OCI-M2 (cell line): ENCODE data around the gene MAB21L1.

ENCODE experiments used
- DNase-seq: peaks from one replicate; lab custom pipeline; 2025; ENCODE audit not compliant: unreplicated experiment; lab: John Stamatoyannopoulos, UW

Gene MAB21L1

DNA sequence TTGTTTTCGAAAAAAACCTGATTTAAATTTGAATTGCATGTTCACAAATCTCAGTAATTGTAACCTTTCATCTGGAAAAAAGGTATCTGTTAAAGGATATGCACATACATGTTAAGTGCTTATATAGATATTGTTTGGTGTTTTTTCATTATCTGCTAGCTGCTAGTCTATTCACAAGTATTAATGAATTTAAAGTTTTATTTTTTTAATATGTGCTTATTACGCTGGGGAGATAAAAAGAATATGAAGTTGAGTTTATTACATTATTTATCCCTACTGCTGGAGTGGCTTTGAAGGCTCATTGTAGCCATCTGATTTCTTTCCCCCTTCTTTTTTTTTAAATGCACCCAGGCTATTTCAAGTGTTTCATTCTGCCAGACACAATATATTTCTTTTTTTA is 3.9 kb upstream of the MAB21L1 start:
- no peak for DNase-seq

DNA sequence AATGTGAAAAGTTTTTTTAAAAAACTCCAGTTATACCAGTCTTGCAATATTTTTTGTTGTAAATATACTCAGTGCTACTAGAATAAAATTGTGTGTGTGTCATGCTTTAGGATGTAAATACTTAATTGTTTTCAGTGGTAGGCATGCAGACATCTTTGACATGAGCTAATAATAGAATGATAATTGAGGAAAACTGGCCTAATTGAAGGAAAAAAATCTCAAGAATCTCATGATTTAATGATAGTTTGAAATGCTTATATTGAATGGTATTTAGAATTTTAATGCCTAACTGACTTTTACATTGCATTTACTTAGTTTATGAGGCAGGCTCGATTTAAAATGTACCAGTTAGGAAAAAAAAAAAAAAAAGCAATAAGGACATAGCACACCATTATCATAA is 3.2 kb upstream of the MAB21L1 start:
- no peak for DNase-seq

GRCh38 chr13:35479038-35479492 is 2.6 kb upstream of the MAB21L1 start:
- DNase-seq: no peak

DNA sequence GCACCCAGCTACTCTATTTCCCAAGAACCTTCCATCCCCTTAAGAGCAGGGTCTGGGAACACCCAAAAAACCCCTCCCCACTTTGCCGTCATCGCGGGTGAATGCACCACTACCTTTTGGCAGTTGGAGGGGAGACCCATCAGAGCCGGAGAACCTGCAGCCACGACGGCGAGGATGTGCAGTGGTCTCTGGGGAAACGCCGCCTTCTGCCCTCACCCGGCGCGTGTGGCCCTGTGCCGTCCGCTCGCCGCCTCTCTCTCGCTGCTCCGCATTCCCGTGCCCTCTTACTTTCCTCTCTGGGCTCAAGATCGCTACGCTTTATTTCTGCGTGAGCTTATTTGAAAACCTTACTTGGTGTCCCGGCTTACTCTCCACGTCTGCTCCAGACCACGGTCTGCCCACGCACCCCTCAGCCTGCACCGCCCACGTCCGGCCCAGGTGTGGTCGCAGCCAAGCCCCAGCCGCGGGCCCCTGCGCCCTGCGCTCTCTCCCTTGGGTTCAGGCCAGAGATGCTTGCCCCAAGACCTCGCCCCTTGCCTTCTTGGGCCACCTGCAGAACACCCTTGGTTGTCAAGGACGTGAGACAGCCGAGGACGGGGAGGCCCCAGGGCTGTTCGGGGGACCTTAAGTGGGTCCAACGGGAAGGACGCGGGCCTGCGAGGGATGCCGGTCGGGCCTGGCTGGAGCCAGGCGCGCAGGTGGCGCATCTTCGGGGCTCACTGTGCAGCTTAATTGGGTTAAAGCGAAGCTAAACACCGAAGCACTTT is 2.0 kb upstream of the MAB21L1 start:
- DNase-seq: no peak

GRCh38 chr13:35477386-35477946 is 977 bp upstream of the MAB21L1 start:
- no peak for DNase-seq

DNA sequence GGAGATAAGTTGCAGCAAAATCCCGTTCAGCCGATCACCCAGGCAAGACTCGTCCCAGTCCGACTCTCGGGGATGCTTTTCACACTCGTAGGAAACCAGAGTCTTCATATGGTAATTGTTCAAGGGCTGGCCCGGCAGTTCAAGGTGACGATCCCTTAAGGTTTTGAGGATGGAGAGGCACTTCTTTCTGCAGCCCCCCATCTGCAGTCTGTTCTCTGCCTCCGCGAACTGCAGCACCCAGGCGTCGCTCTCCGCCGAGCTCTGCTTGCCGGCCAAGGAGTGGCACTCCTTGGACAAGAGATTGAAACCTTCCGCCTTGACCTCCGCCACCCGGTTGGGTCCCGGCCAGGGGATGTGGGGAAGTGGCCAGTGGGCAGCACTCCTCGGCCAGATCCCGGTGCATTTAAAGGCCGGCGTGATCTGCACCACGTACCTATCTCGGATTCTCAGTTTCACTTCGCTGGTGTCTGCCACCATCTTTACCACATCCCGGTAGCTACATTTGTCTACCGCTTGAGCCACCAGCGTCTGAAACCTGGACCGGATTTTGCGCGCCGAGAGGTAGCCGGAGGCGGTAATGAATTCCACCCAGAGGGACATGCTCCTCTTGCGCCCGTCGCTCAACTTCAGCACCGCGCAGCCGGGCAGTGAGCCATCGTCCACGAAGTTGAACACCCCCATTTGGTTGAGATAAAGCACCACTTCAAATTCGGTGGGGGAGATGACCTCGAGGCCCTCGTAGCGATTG is 1.1 kb downstream of the MAB21L1 start:
- DNase-seq: no peak

GRCh38 chr13:35474496-35475211 is 1.8 kb downstream of the MAB21L1 start:
- no peak for DNase-seq

- DNase-seq: no peak
These were observed 2.7 kb downstream of the MAB21L1 start for GRCh38 chr13:35473802-35474201.

GRCh38 chr13:35473206-35473775 is 3.2 kb downstream of the MAB21L1 start:
- DNase-seq: no peak

DNA sequence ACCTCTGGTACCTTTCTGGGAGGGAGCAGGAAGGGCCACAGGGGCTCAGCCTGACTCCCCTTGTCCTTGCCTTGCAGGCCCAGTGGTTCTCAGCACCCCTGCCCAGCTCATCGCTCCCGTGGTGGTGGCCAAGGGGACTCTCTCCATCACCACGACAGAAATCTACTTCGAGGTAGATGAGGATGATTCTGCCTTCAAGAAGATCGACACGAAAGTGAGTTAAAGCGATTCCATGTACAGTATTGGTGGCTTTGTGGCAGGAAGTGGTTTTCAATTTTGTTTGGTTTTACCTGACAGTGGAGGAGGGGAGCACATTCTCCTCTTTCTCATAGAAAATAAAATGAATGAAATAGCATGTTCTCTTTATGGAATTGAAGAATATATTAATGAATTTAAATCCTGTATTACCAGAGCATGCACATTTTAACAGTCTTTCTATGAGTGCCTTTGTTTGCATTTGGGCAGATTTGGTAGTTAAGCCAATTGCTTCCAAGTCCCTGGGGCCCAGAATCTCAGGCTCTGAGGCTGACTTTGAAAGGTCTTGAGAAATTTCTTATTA is 4.1 kb downstream of the MAB21L1 start:
- DNase-seq: no peak

GRCh38 chr13:35471706-35472322 is 4.7 kb downstream of the MAB21L1 start:
- no peak for DNase-seq

GRCh38 chr13:35470671-35471661 is 5.5 kb downstream of the MAB21L1 start:
- DNase-seq: no peak

GRCh38 chr13:35469806-35470525 is 6.5 kb downstream of the MAB21L1 start:
- no peak for DNase-seq

GRCh38 chr13:35468195-35468594 is 8.3 kb downstream of the MAB21L1 start:
- DNase-seq: no peak

DNA sequence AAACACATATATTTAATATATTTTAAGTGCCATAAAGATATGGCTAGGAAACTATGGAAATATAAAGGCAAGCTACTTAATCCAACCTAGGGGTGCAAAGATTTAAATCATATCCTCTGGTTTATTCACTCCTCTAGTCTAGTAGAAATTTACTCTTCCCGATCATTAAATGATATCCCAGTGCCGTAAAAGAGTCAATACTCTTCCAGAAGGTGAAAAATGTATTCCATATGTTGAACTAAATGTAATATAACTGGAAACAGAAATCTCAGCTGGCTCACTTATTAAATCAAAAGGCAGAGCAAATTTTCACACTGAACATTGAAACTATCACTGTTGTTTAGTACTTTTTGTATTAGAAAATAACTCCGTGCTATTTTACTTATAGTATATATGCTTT is 11.1 kb downstream of the MAB21L1 start:
- DNase-seq: no peak

DNA sequence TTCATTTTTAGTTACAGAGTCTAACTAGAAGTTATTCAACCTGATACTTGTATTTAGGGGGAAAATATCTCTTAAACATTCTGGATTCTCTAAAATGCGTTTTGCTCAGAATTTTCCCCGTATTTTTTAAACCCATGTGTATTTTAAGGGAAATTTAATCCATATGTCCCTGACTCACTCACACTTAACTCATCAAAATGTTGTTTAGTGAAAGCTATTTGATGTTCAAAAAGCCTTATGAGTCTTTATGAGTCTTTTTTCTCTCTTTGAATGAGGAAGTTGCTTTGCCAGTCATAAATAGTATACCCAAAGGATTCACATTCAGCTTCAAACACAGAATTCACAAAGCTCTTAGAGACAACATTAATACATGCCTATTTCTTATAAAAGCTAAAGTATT is 16.4 kb downstream of the MAB21L1 start:
- DNase-seq: no peak

GRCh38 chr13:35457258-35457657 is 19.2 kb downstream of the MAB21L1 start:
- DNase-seq: no peak

DNA sequence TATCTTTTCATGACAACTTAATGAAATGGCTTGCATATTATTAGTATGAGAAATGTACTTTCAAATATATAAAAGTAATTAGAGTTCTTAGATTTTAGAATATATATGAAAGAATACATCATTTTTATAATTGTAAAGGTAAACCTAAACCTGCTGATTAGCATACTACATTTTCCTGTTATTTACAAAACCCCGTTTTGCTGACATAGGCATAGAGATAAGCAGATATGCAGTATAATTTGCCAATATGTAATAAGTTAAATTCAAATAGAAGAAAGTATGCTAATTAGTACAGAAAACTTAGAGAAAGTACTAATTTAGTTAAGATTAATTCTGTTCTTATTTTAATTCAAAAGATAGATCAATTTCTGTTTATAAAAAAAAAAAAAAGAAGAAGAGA is 21.5 kb downstream of the MAB21L1 start:
- DNase-seq: no peak

DNA sequence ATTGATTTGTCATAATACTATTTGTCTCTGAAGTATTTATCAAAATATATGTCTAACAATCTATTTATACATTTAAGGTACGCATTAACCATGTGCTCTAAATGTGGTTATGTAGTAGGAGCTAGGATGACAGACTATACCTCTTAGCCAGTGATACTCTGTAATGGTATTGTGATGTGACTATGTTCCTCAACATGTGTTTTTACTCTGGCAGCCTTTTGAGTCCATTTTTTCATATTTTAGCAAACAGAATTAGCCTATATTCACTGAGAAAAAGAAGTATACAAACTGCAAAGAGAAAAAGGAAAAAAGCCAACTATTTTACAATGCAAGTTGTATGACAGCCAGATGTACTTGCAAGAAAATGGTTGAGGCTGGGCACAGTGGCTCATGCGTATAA is 26.7 kb downstream of the MAB21L1 start:
- no peak for DNase-seq
